B cell (primary cell): ENCODE measurements around the gene SYT17. TPM values are rescaled to one million over a fixed set of nuclear protein-coding genes. Genes with fewer than 3 reads are reported as not detected.

Source experiments
- ATAC-seq: fragments of 200-7000 bp; cut with Tn5 transposase; one replicate; pipeline ENCODE4 v1.10.0; 2021; ENCODE audit warnings: low read depth, mild to moderate bottlenecking, moderate number of reproducible peaks, moderate library complexity
- CTCF ChIA-PET: fragments of 350-600 bp; sonication (Branson Sonifier 250); formaldehyde crosslinking; loops from one replicate; lab custom pipeline; 2021; ENCODE audit warnings: antibody characterized with exemption, inconsistent platforms; lab: Charles Lee
- POLR2A ChIA-PET: fragments of 350-600 bp; sonication (Branson Sonifier 250); formaldehyde crosslinking; loops from one replicate; lab custom pipeline; 2021; ENCODE audit warnings: antibody characterized with exemption; lab: Charles Lee
- DNase-seq: peaks from one replicate; pipeline ENCODE4 v3.0.0; 2013
- H2AFZ ChIP-seq: 2 replicates; pipeline ENCODE4 v1.6.1; 2012; ENCODE audit warnings: mild to moderate bottlenecking, low read depth, low read length; ENCODE audit not compliant: insufficient read depth, poor library complexity, severe bottlenecking
- H3K27ac ChIP-seq, 2 donors: 1 replicate in 1 of 2; 2 replicates in 1 of 2; pipeline ENCODE4 v1.5.1; 2012 to 2013; ENCODE audit warnings: low read length in 2 of 2, mild to moderate bottlenecking in 2 of 2, moderate library complexity in 1 of 2
- H3K27me3 ChIP-seq, 4 experiments: fragments of 200-600 bp in 1 of 4; sonication (generic) in 1 of 4; replicated peaks in 1 of 4; 1 replicate in 2 of 4; 2 replicates in 2 of 4; pipeline versions ENCODE4 v1.6.1 to v1.7.0; 2013 to 2016; ENCODE audit warnings: low read length in 3 of 4, mild to moderate bottlenecking in 2 of 4, mixed read lengths in 1 of 4, moderate library complexity in 1 of 4; ENCODE audit not compliant: insufficient read depth in 4 of 4, control insufficient read depth in 3 of 4; ENCODE audit errors: control extremely low read depth in 1 of 4
- H3K36me3 ChIP-seq, 2 experiments: replicated peaks in 1 of 2; 1 replicate in 1 of 2; 2 replicates in 1 of 2; pipeline versions ENCODE4 v1.6.1 to v1.7.1; 2013; ENCODE audit warnings: low read length in 1 of 2; ENCODE audit not compliant: insufficient read depth in 2 of 2, control insufficient read depth in 1 of 2; ENCODE audit errors: control extremely low read depth in 1 of 2, extremely low read depth in 1 of 2
- H3K4me1 ChIP-seq, 2 donors: fragments of 200-600 bp in 1 of 2; sonication (generic) in 1 of 2; 1 replicate in 1 of 2; 2 replicates in 1 of 2; pipeline versions ENCODE4 v1.5.1 to v1.6.1; 2013 to 2017; ENCODE audit warnings: low read length in 2 of 2; ENCODE audit not compliant: control insufficient read depth in 2 of 2, insufficient read depth in 2 of 2
- H3K4me2 ChIP-seq: replicated peaks from 2 replicates; pipeline ENCODE3; 2012; ENCODE audit warnings: mild to moderate bottlenecking, low read depth, low read length; ENCODE audit not compliant: poor library complexity, severe bottlenecking
- H3K4me3 ChIP-seq, 5 experiments: fragments of 200-600 bp in 1 of 5; sonication (generic) in 1 of 5; 1 replicate in 3 of 5; 2 replicates in 2 of 5; pipeline versions ENCODE4 v1.5.1 to v1.7.0; 2011 to 2016; ENCODE audit warnings: low read length in 4 of 5, mild to moderate bottlenecking in 4 of 5, low read depth in 2 of 5, control low read depth in 1 of 5, moderate library complexity in 1 of 5; ENCODE audit not compliant: insufficient read depth in 1 of 5; ENCODE audit errors: control extremely low read depth in 1 of 5, extremely low read depth in 1 of 5
- H3K79me2 ChIP-seq: fragments of 200-600 bp; sonication (generic); one replicate; pipeline ENCODE4 v1.6.0; 2016; ENCODE audit warnings: low read length; ENCODE audit not compliant: control insufficient read depth, insufficient read depth
- H3K9ac ChIP-seq: fragments of 200-600 bp; sonication (generic); 2 replicates; pipeline ENCODE4 v1.6.1; 2017; ENCODE audit warnings: mild to moderate bottlenecking, low read length, moderate library complexity
- H3K9me3 ChIP-seq, 3 donors: one replicate each; pipeline versions ENCODE4 v1.6.1 to v1.7.1; 2013; ENCODE audit warnings: low read length in 2 of 3; ENCODE audit not compliant: control insufficient read depth in 2 of 3, insufficient read depth in 1 of 3; ENCODE audit errors: control extremely low read depth in 1 of 3
- H4K20me1 ChIP-seq: 2 replicates; pipeline ENCODE4 v1.6.0; 2012; ENCODE audit warnings: mild to moderate bottlenecking, low read length; ENCODE audit not compliant: insufficient read depth, control insufficient read depth, poor library complexity, severe bottlenecking
- H3K27ac Mint-ChIP-seq: one replicate; pipeline ENCODE4 v1.8.0; 2021; ENCODE audit warnings: mixed read lengths
- H3K27me3 Mint-ChIP-seq: one replicate; pipeline ENCODE4 v1.8.0; 2021; ENCODE audit warnings: mixed read lengths
- H3K4me1 Mint-ChIP-seq: one replicate; pipeline ENCODE4 v1.8.0; 2021; ENCODE audit warnings: mixed read lengths
- H3K4me3 Mint-ChIP-seq: one replicate; pipeline ENCODE4 v1.8.0; 2021; ENCODE audit warnings: mixed read lengths
- H3K9me3 Mint-ChIP-seq: one replicate; pipeline ENCODE4 v1.8.0; 2022; ENCODE audit warnings: mixed read lengths; ENCODE audit not compliant: insufficient read depth
- CTCF ChIP-seq: fragments of 200-600 bp; IDR thresholded peaks from one replicate; pipeline ENCODE4 v1.8.0; 2022; ENCODE audit warnings: antibody characterized with exemption, mild to moderate bottlenecking
- EZH2 ChIP-seq: IDR thresholded peaks from 2 replicates; pipeline ENCODE4 v1.6.1; 2012; ENCODE audit warnings: borderline replicate concordance, low read depth, mild to moderate bottlenecking, moderate library complexity, low read length; ENCODE audit not compliant: insufficient read depth, poor library complexity, severe bottlenecking
- WGBS: methylation state at CpG from one replicate; pipeline ENCODE4 v1.1.5; 2013; ENCODE audit warnings: missing lambda C conversion rate; ENCODE audit not compliant: insufficient coverage; 5-methylcytosine and 5-hydroxymethylcytosine counted together
- intact Hi-C: fragments of 100-400 bp; cut with micrococcal nuclease; formaldehyde crosslinking; loops from one replicate; pipeline ENCODE4 v1.10.0; 2022
- polyA plus RNA-seq: library from polyadenylated mRNA; depleted of rRNA; stranded (reverse); fragments of >200 nt; gene quantifications from 2 replicates; pipeline ENCODE4 v1.2.3, GENCODE V29; 2012
- total RNA-seq, 2 donors: library from RNA; stranded (reverse); fragments of 120-200 nt in 1 of 2; gene quantifications; 1 replicate in 1 of 2; 2 replicates in 1 of 2; pipeline versions ENCODE4 v1.2.3 to v1.2.4, GENCODE V29; 2013 to 2022

Gene SYT17
- total and polyA plus RNA-seq, 2 donors (not counting 1 experiment from before 2014, with no cell fraction given): 24.9 to 27.7 TPM

GRCh38 chr16:19292186-19292585 is 124.1 kb downstream of the SYT17 start:
- H3K4me1 ChIP-seq: peaks cover 11 to 14% of the 10 kb centered on the region in 2 donors
- ChIA-PET POLR2A (no interaction called here), CTCF (no interaction called here)
- Mint-ChIP-seq H3K4me3 (no peak overlapping the region), H3K9me3 (no peaks in the 10 kb centered on the region), H3K27me3 (no peaks in the 10 kb centered on the region), H3K27ac (no peak overlapping the region), H3K4me1 (peaks cover 18% of the 10 kb centered on the region)
- no peaks in the 10 kb centered on the region for H4K20me1 ChIP-seq
- no peaks in the 10 kb centered on the region for H3K9me3 ChIP-seq
- intact Hi-C loops: no loop called here
- H3K36me3 ChIP-seq: no peaks in the 10 kb centered on the region
- H2AFZ ChIP-seq: no peak overlapping the region
- TF ChIP-seq CTCF: no peak
- no peak for TF ChIP-seq EZH2
- no peak overlapping the region for H3K4me2 ChIP-seq
- H3K27me3 ChIP-seq: no peaks in the 10 kb centered on the region
- H3K4me3 ChIP-seq: no peak overlapping the region
- ATAC-seq (no peak), DNase-seq (no peak)
- 77% methylated on average over 4 of the region's 5 CpGs for WGBS
- no peak overlapping the region for H3K9ac ChIP-seq
- no peak overlapping the region for H3K27ac ChIP-seq
- H3K79me2 ChIP-seq: no peaks in the 10 kb centered on the region

GRCh38 chr16:19294156-19294649 is 126.2 kb downstream of the SYT17 start:
- Mint-ChIP-seq H3K4me3 (peak overlapping the region; percentile 33), H3K27me3 (no peaks in the 10 kb centered on the region), H3K4me1 (peaks cover 18% of the 10 kb centered on the region), H3K27ac (peak overlapping the region; percentile 29), H3K9me3 (no peaks in the 10 kb centered on the region)
- whole genome bisulfite sequencing: 14% methylated on average over 4 of the region's 5 CpGs
- H3K4me1 ChIP-seq: peaks cover 11 to 14% of the 10 kb centered on the region in 2 donors
- H3K27ac ChIP-seq: peak overlapping the region in 1 of 2 donors; percentile 30
- intact Hi-C loops: no loop called here
- H3K9me3 ChIP-seq: no peaks in the 10 kb centered on the region
- no peaks in the 10 kb centered on the region for H3K36me3 ChIP-seq
- no peaks in the 10 kb centered on the region for H3K27me3 ChIP-seq
- ChIA-PET POLR2A (interaction anchor here (0.6 kb wide), 1 partner anchor 9 kb away, joined by 3 read pairs; no protein-coding TSS in a partner anchor), CTCF (interaction anchor here (0.8 kb wide), 1 partner anchor 81 kb away, joined by 3 read pairs; no protein-coding TSS in a partner anchor)
- H3K4me2 ChIP-seq: peak overlapping the region; percentile 57
- ATAC-seq (peak; percentile 77), DNase-seq (peak; percentile 35)
- TF ChIP-seq EZH2: no peak
- no peaks in the 10 kb centered on the region for H3K79me2 ChIP-seq
- peak overlapping the region; percentile 64 for H2AFZ ChIP-seq
- peak overlapping the region in 1 of 5 experiments; percentile 24 for H3K4me3 ChIP-seq
- H3K9ac ChIP-seq: peak overlapping the region; percentile 32
- no peaks in the 10 kb centered on the region for H4K20me1 ChIP-seq
